Fibroblast of lung (primary cell): ENCODE data around the gene WAC. TPM values are rescaled to one million over a fixed set of nuclear protein-coding genes. Genes with fewer than 3 reads are reported as not detected.

Source experiments
- DNase-seq, 2 donors: peaks; one replicate each; pipeline versions ENCODE4 v3.0.0 to v3.0.0-alpha.2; 2010; ENCODE audit warnings: low read depth in 2 of 2
- H2AFZ ChIP-seq: 2 replicates; pipeline ENCODE4 v1.5.1; 2012; ENCODE audit warnings: low read length, control low read depth, inconsistent platforms
- H3K27ac ChIP-seq: 2 replicates; pipeline ENCODE4 v1.5.1; 2011; ENCODE audit warnings: low read length, control low read depth; ENCODE audit not compliant: insufficient read depth
- H3K27me3 ChIP-seq: 2 replicates; pipeline ENCODE4 v1.5.1; 2011; ENCODE audit warnings: mild to moderate bottlenecking, low read length; ENCODE audit not compliant: control insufficient read depth, insufficient read depth
- H3K36me3 ChIP-seq: 2 replicates; pipeline ENCODE4 v1.5.1; 2011; ENCODE audit warnings: low read length; ENCODE audit not compliant: control insufficient read depth, insufficient read depth
- H3K4me1 ChIP-seq: 2 replicates; pipeline ENCODE4 v1.5.1; 2011; ENCODE audit warnings: low read length; ENCODE audit not compliant: control insufficient read depth, insufficient read depth; ENCODE audit errors: extremely low read depth
- H3K4me2 ChIP-seq: 2 replicates; pipeline ENCODE4 v1.5.1; 2011; ENCODE audit warnings: low read length, control low read depth; ENCODE audit not compliant: insufficient read depth; ENCODE audit errors: extremely low read depth
- H3K4me3 ChIP-seq, 4 experiments: fragments of 200-600 bp in 1 of 4; sonication (generic) in 1 of 4; replicated peaks in 1 of 4; 2 replicates each; pipeline ENCODE4 v1.5.1; 2011 to 2016; ENCODE audit warnings: low read length in 4 of 4, low read depth in 3 of 4, mild to moderate bottlenecking in 3 of 4, control low read depth in 2 of 4, inconsistent platforms in 1 of 4, mixed read lengths in 1 of 4; ENCODE audit not compliant: insufficient read depth in 1 of 4; ENCODE audit errors: control extremely low read depth in 1 of 4
- H3K79me2 ChIP-seq: 2 replicates; pipeline ENCODE4 v1.5.1; 2012; ENCODE audit warnings: mild to moderate bottlenecking, low read length, inconsistent platforms; ENCODE audit not compliant: control insufficient read depth, insufficient read depth
- H3K9ac ChIP-seq: 2 replicates; pipeline ENCODE4 v1.5.1; 2011; ENCODE audit warnings: mild to moderate bottlenecking, low read length, control low read depth; ENCODE audit not compliant: insufficient read depth
- H3K9me3 ChIP-seq: 2 replicates; pipeline ENCODE4 v1.5.1; 2012; ENCODE audit warnings: low read depth, low read length; ENCODE audit not compliant: control insufficient read depth, insufficient read depth
- H4K20me1 ChIP-seq: 2 replicates; pipeline ENCODE4 v1.5.1; 2011; ENCODE audit warnings: low read length; ENCODE audit not compliant: control insufficient read depth, insufficient read depth; ENCODE audit errors: extremely low read depth
- CTCF ChIP-seq, 2 donors: IDR thresholded peaks in 1 of 2; conservative IDR thresholded peaks in 1 of 2; 1 replicate in 1 of 2; 2 replicates in 1 of 2; pipeline ENCODE4 v1.5.1; 2011 to 2012; ENCODE audit warnings: low read length in 2 of 2, control low read depth in 1 of 2, inconsistent platforms in 1 of 2, low read depth in 1 of 2, mild to moderate bottlenecking in 1 of 2
- EZH2 ChIP-seq: IDR thresholded peaks from 2 replicates; pipeline ENCODE4 v1.5.1; 2012; ENCODE audit warnings: low read length, control low read depth, mild to moderate bottlenecking; ENCODE audit errors: missing control alignments
- polyA plus RNA-seq, 2 donors: library from polyadenylated mRNA; depleted of rRNA in 1 of 2; stranded (reverse) in 1 of 2; unstranded in 1 of 2; fragments of >200 nt; gene quantifications; 2 replicates each; pipeline ENCODE4 v1.2.1, GENCODE V29; 2011 to 2012; ENCODE audit warnings: missing spikeins in 1 of 2
- total RNA-seq: library from RNA; depleted of rRNA; stranded (reverse); fragments of >200 nt; gene quantifications from 2 replicates; pipeline ENCODE4 v1.2.1, GENCODE V29; 2014

WAC gene
- total and polyA plus RNA-seq, 2 donors (not counting 1 experiment from before 2014, with no cell fraction given), result 65.7 to 94.2 TPM

- no peak overlapping the region for H3K4me2 ChIP-seq
- no peak for DNase-seq
- H4K20me1 ChIP-seq, result peaks cover 3% of the 10 kb centered on the region
- H3K27ac ChIP-seq, result no peak overlapping the region
- H2AFZ ChIP-seq, result no peak overlapping the region
- H3K4me3 ChIP-seq, result no peak overlapping the region
- H3K27me3 ChIP-seq, result no peaks in the 10 kb centered on the region
- no peak overlapping the region for H3K9ac ChIP-seq
- no peak for TF ChIP-seq EZH2
- TF ChIP-seq CTCF (conservative IDR thresholded peaks at IDR 0.05 in 1 of 2, IDR thresholded peaks at IDR 0.05 in 1 of 2; ENCODE audit: low read depth in 1 of 2, low read length in 2 of 2), result no peak
- peaks cover 90% of the 10 kb centered on the region for H3K79me2 ChIP-seq
- peaks cover 4% of the 10 kb centered on the region for H3K36me3 ChIP-seq
- no peaks in the 10 kb centered on the region for H3K9me3 ChIP-seq
- peaks cover 4% of the 10 kb centered on the region for H3K4me1 ChIP-seq
Observed at GRCh38 chr10:28581916-28582315, 49.0 kb downstream of the WAC start.

GRCh38 chr10:28585076-28585475 lies 52.2 kb downstream of the WAC start:
- H3K27ac ChIP-seq, result no peak overlapping the region
- no peaks in the 10 kb centered on the region for H3K9me3 ChIP-seq
- peaks cover 6% of the 10 kb centered on the region for H3K36me3 ChIP-seq
- H3K79me2 ChIP-seq, result peaks cover 80% of the 10 kb centered on the region
- no peak for DNase-seq
- H3K4me2 ChIP-seq, result no peak overlapping the region
- no peak overlapping the region for H2AFZ ChIP-seq
- H4K20me1 ChIP-seq, result peaks cover 7% of the 10 kb centered on the region
- H3K27me3 ChIP-seq, result no peaks in the 10 kb centered on the region
- TF ChIP-seq CTCF (conservative IDR thresholded peaks at IDR 0.05 in 1 of 2, IDR thresholded peaks at IDR 0.05 in 1 of 2; ENCODE audit: low read depth in 1 of 2, low read length in 2 of 2), result no peak
- TF ChIP-seq EZH2, result no peak
- H3K9ac ChIP-seq, result no peak overlapping the region
- no peak overlapping the region for H3K4me3 ChIP-seq
- peaks cover 20% of the 10 kb centered on the region for H3K4me1 ChIP-seq

- Histone ChIP-seq H3K4me2 (no peak overlapping the region), H3K27ac (no peak overlapping the region), H2AFZ (no peak overlapping the region), H3K27me3 (no peaks in the 10 kb centered on the region), H3K4me1 (peaks cover 20% of the 10 kb centered on the region), H3K4me3 (no peak overlapping the region), H4K20me1 (peaks cover 7% of the 10 kb centered on the region), H3K36me3 (peaks cover 11% of the 10 kb centered on the region), H3K9ac (no peak overlapping the region), H3K79me2 (peaks cover 75% of the 10 kb centered on the region), H3K9me3 (no peaks in the 10 kb centered on the region)
- no peak for TF ChIP-seq EZH2
- TF ChIP-seq CTCF (conservative IDR thresholded peaks at IDR 0.05 in 1 of 2, IDR thresholded peaks at IDR 0.05 in 1 of 2; ENCODE audit: low read depth in 1 of 2, low read length in 2 of 2), result no peak
- no peak for DNase-seq
Observed at GRCh38 chr10:28586176-28586575, 53.3 kb downstream of the WAC start.
